Type B pancreatic cell (in vitro differentiated cells): ENCODE measurements around the gene ADARB2. TPM values are rescaled to one million over a fixed set of nuclear protein-coding genes. Genes with fewer than 3 reads are reported as not detected.

Source experiments
- DNase-seq: peaks from one replicate; pipeline ENCODE4 v3.0.0; 2021; ENCODE audit warnings: mixed read lengths; ENCODE audit not compliant: unreplicated experiment; ENCODE audit errors: extremely low spot score
- H3K27ac Mint-ChIP-seq: 2 replicates; pipeline ENCODE4 v1.8.0; 2021; ENCODE audit warnings: mild to moderate bottlenecking, mixed read lengths
- H3K27me3 Mint-ChIP-seq: 2 replicates; pipeline ENCODE4 v1.8.0; 2021; ENCODE audit warnings: mixed read lengths
- H3K36me3 Mint-ChIP-seq: 2 replicates; pipeline ENCODE4 v1.8.0; 2021; ENCODE audit warnings: mixed read lengths
- H3K4me1 Mint-ChIP-seq: one replicate; pipeline ENCODE4 v1.8.0; 2021; ENCODE audit warnings: mixed read lengths; ENCODE audit not compliant: unreplicated experiment
- H3K4me3 Mint-ChIP-seq: 2 replicates; pipeline ENCODE4 v1.8.0; 2021; ENCODE audit warnings: mild to moderate bottlenecking, mixed read lengths
- H3K9me3 Mint-ChIP-seq: 2 replicates; pipeline ENCODE4 v1.8.0; 2021; ENCODE audit warnings: mixed read lengths
- total RNA-seq: library from RNA; stranded (reverse); gene quantifications from 2 replicates; pipeline ENCODE4 v1.2.1, GENCODE V29; 2021; ENCODE audit warnings: low replicate concordance
- TF ChIP-seq, protein P1 (sequence below): fragments of 200-600 bp; sonication (generic); conservative IDR thresholded peaks from 2 replicates; pipeline ENCODE4 v1.5.0; 2021; ENCODE audit warnings: antibody characterized with exemption, mild to moderate bottlenecking

ADARB2 gene
- total RNA-seq, 1 donor from 2014 or later, result 4.9 TPM

DNA sequence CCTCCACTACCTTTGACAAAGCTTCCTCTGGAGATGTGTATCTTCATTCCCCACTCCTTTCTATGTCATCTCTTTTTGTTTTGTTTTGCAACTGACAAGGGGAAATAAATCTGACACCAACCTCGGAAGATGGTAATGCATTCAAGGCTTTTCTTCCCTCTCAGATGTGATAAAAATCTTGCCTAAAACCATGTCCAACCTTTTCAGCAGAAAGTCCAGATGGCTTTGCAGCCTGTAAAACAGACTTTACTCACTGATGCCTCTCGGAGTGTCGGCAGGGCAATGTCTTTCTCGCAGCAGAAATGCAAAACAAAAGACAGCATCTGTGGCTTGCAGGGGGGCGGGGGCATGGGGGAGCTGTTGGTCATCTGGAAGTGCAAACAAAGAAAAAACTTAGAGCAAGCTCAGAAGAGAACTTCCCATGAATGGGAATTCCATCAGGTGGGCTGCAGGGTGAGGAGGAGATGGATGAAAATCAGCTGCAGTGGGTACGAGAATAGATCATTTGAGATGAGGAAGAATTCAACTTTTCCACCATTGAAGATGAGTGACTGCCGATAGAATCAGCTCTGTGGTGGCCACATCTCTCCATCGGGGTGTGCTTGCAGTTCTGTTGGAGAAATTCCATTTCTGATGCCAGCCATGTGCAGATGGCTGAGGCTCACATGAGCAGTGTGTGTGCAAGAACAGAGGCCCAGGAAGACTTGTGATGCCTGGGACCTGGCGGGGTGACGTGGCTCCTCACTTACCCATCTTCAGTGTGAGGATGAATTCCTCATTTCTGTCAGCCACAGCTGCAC, 443.5 kb downstream of the ADARB2 start:
- Mint-ChIP-seq H3K27ac (peak overlapping the region; percentile 88), H3K9me3 (no peaks in the 10 kb centered on the region), H3K4me3 (peak overlapping the region; percentile 26), H3K4me1 (peaks cover 57% of the 10 kb centered on the region), H3K27me3 (peaks cover 1% of the 10 kb centered on the region), H3K36me3 (no peaks in the 10 kb centered on the region)
- DNase-seq, result no peak
- TF ChIP-seq, protein P1, sequence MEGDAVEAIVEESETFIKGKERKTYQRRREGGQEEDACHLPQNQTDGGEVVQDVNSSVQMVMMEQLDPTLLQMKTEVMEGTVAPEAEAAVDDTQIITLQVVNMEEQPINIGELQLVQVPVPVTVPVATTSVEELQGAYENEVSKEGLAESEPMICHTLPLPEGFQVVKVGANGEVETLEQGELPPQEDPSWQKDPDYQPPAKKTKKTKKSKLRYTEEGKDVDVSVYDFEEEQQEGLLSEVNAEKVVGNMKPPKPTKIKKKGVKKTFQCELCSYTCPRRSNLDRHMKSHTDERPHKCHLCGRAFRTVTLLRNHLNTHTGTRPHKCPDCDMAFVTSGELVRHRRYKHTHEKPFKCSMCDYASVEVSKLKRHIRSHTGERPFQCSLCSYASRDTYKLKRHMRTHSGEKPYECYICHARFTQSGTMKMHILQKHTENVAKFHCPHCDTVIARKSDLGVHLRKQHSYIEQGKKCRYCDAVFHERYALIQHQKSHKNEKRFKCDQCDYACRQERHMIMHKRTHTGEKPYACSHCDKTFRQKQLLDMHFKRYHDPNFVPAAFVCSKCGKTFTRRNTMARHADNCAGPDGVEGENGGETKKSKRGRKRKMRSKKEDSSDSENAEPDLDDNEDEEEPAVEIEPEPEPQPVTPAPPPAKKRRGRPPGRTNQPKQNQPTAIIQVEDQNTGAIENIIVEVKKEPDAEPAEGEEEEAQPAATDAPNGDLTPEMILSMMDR, result no peak

DNA sequence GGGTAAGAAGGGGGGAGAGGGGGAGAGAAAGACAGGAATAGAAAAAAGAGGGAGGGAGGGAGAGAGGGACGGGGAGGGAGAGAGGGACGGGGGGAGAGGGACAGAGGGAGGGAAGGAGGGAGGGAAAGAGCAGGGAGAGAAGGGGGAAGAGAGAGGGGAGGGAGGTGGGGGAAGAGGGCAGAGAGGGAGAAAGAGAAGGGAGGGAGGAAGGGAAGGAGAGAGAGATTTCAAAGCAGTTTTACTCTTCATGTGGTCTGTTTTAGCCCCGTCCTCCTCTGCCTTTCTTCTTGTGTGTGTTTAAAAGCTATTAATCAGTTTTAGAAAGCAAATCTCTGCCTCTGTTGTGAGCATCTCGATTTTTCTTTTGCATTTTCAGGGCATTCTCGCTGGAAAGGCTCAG, 444.2 kb downstream of the ADARB2 start:
- H3K36me3 Mint-ChIP-seq, result no peaks in the 10 kb centered on the region
- H3K4me1 Mint-ChIP-seq, result peaks cover 59% of the 10 kb centered on the region
- TF ChIP-seq, protein P1, result no peak
- H3K27ac Mint-ChIP-seq, result peak overlapping the region; percentile 88
- H3K4me3 Mint-ChIP-seq, result peak overlapping the region; percentile 26
- DNase-seq, result no peak
- no peaks in the 10 kb centered on the region for H3K9me3 Mint-ChIP-seq
- no peaks in the 10 kb centered on the region for H3K27me3 Mint-ChIP-seq

DNA sequence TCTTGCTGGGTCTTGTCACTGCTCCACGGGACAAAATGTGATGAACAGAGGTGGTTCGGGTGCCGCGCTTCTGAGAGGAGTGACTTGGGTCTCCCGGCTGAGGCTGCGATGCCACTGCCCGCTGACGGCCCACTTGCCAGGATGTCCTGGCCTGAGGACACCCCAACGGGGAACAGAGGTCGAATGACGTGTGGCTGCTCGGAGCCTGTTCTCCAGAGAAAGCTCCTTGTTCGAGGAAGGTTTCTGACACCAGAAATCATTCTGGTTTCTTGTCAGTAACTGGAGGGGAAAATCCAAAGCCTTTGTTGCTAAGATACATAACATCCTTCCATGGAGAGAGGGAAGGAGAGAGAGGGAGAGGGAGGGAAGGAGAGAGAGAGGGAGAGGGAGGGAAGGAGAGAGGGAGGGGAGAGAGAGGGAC, 444.7 kb downstream of the ADARB2 start:
- Mint-ChIP-seq H3K27me3 (no peaks in the 10 kb centered on the region), H3K4me3 (peak overlapping the region; percentile 61), H3K36me3 (no peaks in the 10 kb centered on the region), H3K27ac (peak overlapping the region; percentile 87), H3K4me1 (peaks cover 59% of the 10 kb centered on the region), H3K9me3 (no peaks in the 10 kb centered on the region)
- TF ChIP-seq, protein P1, result no peak
- DNase-seq, result no peak

DNA sequence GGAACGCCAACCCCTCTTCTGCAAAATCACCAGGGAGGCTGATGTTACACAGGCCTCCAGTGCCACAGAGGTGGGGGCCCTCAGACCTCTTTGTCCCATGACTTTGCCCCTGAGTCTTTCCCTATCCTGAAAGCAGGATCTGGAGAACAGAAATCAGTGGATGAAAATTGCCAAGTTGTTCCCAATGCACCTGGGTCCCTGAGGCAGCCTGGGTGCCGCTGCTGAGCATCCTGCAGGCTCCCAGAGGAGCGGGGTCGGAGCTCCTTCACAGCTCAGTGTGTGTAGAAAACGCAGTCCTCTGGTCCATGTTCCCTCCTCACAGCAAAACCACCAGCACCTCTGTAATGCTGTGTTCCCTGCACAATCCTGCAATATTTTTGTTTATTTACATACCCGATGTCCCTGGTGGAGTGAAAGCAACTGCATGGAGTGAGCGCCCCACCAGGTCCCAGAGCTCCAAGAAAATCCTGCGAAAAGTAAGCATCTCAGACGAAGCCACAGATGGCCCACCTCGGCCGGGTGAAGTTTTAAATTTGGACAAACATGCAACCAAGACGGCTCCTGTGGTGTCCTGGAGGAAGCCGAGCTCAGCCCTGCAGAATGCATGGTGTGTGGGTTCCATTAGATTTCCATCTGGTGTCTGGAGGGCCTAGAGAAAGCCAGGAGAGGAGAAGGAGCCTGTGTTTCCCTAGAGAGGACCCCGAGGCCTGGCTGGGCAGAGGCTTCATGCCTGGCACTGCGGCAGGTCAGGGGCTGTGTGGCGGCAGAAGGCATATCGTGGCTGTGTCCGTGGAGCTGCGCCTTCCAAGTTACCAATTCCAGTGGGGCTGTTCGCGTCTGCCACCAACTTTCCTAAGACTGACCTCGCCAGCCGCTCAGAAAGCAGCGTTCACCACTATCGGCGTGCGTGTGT, 445.9 kb downstream of the ADARB2 start:
- Mint-ChIP-seq H3K9me3 (no peaks in the 10 kb centered on the region), H3K36me3 (no peaks in the 10 kb centered on the region), H3K27me3 (no peaks in the 10 kb centered on the region), H3K4me1 (peaks cover 53% of the 10 kb centered on the region), H3K4me3 (no peak overlapping the region), H3K27ac (peak overlapping the region; percentile 87)
- TF ChIP-seq, protein P1, result no peak
- no peak for DNase-seq

DNA sequence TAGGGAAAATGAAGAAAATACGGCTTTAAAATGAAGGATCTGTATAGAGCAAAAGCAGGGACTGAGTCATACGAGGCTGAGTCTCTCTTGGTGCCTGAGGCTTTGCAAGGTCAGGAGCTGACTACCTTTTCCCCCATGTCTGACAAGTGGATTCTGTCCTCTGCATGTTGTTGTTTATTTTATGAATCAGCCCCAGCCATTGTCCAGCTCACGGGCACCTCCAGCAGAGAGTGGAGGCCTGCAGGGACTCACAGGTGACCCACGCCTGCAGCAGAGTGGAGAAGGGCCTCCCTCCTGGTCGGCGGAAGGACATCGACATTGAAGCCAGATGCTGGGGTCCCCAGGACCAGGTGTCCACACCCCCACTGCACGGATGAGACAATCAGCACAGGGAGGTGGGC, 447.3 kb downstream of the ADARB2 start:
- no peaks in the 10 kb centered on the region for H3K9me3 Mint-ChIP-seq
- TF ChIP-seq, protein P1, result no peak
- peak overlapping the region; percentile 88 for H3K27ac Mint-ChIP-seq

More for the DNA sequence above, 447.3 kb downstream of the ADARB2 start:
- Mint-ChIP-seq H3K27me3 (no peaks in the 10 kb centered on the region), H3K36me3 (no peaks in the 10 kb centered on the region), H3K4me1 (peaks cover 43% of the 10 kb centered on the region), H3K4me3 (peak overlapping the region; percentile 67)
- no peak for DNase-seq
